ENCODE measurements around the gene SNX12.

- TF ChIP-seq CTCF (conservative IDR thresholded peaks at IDR 0.05; ENCODE audit: low read depth, low read length) = no peak
- TF ChIP-seq RCOR1 (IDR thresholded peaks at IDR 0.05; ENCODE audit: insufficient replicate concordance, low read length) = no peak
- no peak for TF ChIP-seq NFE2L2 (IDR thresholded peaks at IDR 0.05; ENCODE audit: low read depth, low read length)
- no peak for TF ChIP-seq POLR2A (IDR thresholded peaks at IDR 0.05; ENCODE audit: low read depth, low read length)
- no peak for TF ChIP-seq RFX5 (IDR thresholded peaks at IDR 0.05; ENCODE audit: low read depth, low read length)
- no peak for TF ChIP-seq MAFK (IDR thresholded peaks at IDR 0.05; ENCODE audit: low read depth, low read length)
- no peak for TF ChIP-seq USF2 (IDR thresholded peaks at IDR 0.05; ENCODE audit: low read depth, low read length)
- no peak for TF ChIP-seq BHLHE40 (IDR thresholded peaks at IDR 0.05; ENCODE audit: low read depth, low read length)
These were observed 2.4 kb upstream of the SNX12 start for GRCh38 chrX:71070531-71070930.
